Thyroid gland (tissue), 4 donors: ENCODE measurements around the gene PRPS1L1.

ENCODE experiments used
- CTCF ChIP-seq, 6 experiments: fragments of 200-600 bp in 3 of 6; fragments of 450-650 bp in 3 of 6; sonication (generic) in 3 of 6; IDR thresholded peaks; one replicate each; pipeline ENCODE4 v1.5.1; 2016 to 2019; ENCODE audit warnings: antibody characterized with exemption in 6 of 6, mild to moderate bottlenecking in 2 of 6, inconsistent platforms in 1 of 6, moderate library complexity in 1 of 6
- POLR2A ChIP-seq, 2 donors: fragments of 450-650 bp; IDR thresholded peaks; one replicate each; pipeline ENCODE4 v1.6.1; 2017; ENCODE audit warnings: antibody characterized with exemption in 2 of 2, mild to moderate bottlenecking in 2 of 2, moderate library complexity in 1 of 2

- TF ChIP-seq POLR2A (IDR thresholded peaks at IDR 0.05), result no peak
- no peak for TF ChIP-seq CTCF (IDR thresholded peaks at IDR 0.05)
Measured at GRCh38 chr7:18053941-18054340, 26.3 kb upstream of the PRPS1L1 start.
